LNCaP clone FGC (cell line): ENCODE data around the gene METTL27.

Experiments
- DNase-seq: peaks from one replicate; pipeline ENCODE4 v3.0.0-alpha.2; 2011; ENCODE audit warnings: low read depth
- H3K4me3 ChIP-seq: 2 replicates; pipeline ENCODE4 v1.5.1; 2011; ENCODE audit warnings: mild to moderate bottlenecking, low read depth, low read length, control low read depth
- CTCF ChIP-seq: IDR thresholded peaks from 2 replicates; pipeline ENCODE4 v1.5.1; 2012; ENCODE audit warnings: mild to moderate bottlenecking; ENCODE audit not compliant: control insufficient read depth, insufficient read depth; ENCODE audit errors: extremely low read depth

METTL27 gene

GRCh38 chr7:73842067-73842976, at the start of gene METTL27:
METTL27 (minus strand) TSS chr7:73842516; CDS start chr7:73842140, 376 bp downstream.
- H3K4me3 ChIP-seq, result peak within 1 kb of the TSS; percentile 88
- peak; percentile 76 for DNase-seq
- TF ChIP-seq CTCF, result no peak

GRCh38 chr7:73891178-73891885, 49.0 kb upstream of the METTL27 start:
- no peak for TF ChIP-seq CTCF
- no peak overlapping the region for H3K4me3 ChIP-seq
- DNase-seq, result no peak

GRCh38 chr7:73890555-73891147, 48.3 kb upstream of the METTL27 start:
- no peak for TF ChIP-seq CTCF
- DNase-seq, result no peak
- no peak overlapping the region for H3K4me3 ChIP-seq

- no peak for DNase-seq
- H3K4me3 ChIP-seq, result no peak overlapping the region
- no peak for TF ChIP-seq CTCF
Observed at GRCh38 chr7:73888959-73889358, 46.6 kb upstream of the METTL27 start.

GRCh38 chr7:73887762-73888161, 45.4 kb upstream of the METTL27 start:
- no peak for TF ChIP-seq CTCF
- no peak overlapping the region for H3K4me3 ChIP-seq
- DNase-seq, result no peak

GRCh38 chr7:73885975-73886798, 43.9 kb upstream of the METTL27 start:
- no peak overlapping the region for H3K4me3 ChIP-seq
- DNase-seq, result no peak
- TF ChIP-seq CTCF, result no peak
